Measurements from ENCODE around the gene CAV2. TPM values are rescaled to one million over a fixed set of nuclear protein-coding genes. Genes with fewer than 3 reads are reported as not detected.
A peak's percentile ranks its signal among the peaks of the same experiment; 100 is the strongest.

CAV2 gene
- total RNA-seq, 6 experiments from 2014 or later: 12.5 to 51.0 (median 36.0) TPM

GRCh38 chr7:116503835-116504234 is 4.3 kb downstream of the CAV2 start:
- DNase-seq (no peak), ATAC-seq (no peak)
- Histone ChIP-seq H3K36me3 (peaks cover 0 to 4% (median 0%) of the 10 kb centered on the region in 4 donors), H3K4me1 (peaks cover 0 to 18% (median 7%) of the 10 kb centered on the region in 4 donors), H3K4me3 (no peak overlapping the region), H3K27me3 (no peaks in the 10 kb centered on the region), H3K9me3 (no peaks in the 10 kb centered on the region), H3K27ac (no peak overlapping the region)
- no peak for TF ChIP-seq POLR2A (IDR thresholded peaks at IDR 0.05)
- TF ChIP-seq, protein P1, sequence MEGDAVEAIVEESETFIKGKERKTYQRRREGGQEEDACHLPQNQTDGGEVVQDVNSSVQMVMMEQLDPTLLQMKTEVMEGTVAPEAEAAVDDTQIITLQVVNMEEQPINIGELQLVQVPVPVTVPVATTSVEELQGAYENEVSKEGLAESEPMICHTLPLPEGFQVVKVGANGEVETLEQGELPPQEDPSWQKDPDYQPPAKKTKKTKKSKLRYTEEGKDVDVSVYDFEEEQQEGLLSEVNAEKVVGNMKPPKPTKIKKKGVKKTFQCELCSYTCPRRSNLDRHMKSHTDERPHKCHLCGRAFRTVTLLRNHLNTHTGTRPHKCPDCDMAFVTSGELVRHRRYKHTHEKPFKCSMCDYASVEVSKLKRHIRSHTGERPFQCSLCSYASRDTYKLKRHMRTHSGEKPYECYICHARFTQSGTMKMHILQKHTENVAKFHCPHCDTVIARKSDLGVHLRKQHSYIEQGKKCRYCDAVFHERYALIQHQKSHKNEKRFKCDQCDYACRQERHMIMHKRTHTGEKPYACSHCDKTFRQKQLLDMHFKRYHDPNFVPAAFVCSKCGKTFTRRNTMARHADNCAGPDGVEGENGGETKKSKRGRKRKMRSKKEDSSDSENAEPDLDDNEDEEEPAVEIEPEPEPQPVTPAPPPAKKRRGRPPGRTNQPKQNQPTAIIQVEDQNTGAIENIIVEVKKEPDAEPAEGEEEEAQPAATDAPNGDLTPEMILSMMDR (IDR thresholded peaks at IDR 0.05): no peak
- intact Hi-C loops (cut with DNase I): no loop called here

GRCh38 chr7:116505278-116505677 is 5.7 kb downstream of the CAV2 start:
- H3K4me3 ChIP-seq: no peak overlapping the region
- WGBS (ENCODE audit: insufficient coverage, low coverage, low lambda C conversion rate, missing lambda C conversion rate): 78% methylated on average over 2 of the region's 2 CpGs
- H3K4me1 ChIP-seq: peaks cover 0 to 18% (median 7%) of the 10 kb centered on the region in 4 donors
- DNase-seq (no peak), ATAC-seq (no peak)
- H3K36me3 ChIP-seq: peaks cover 0 to 4% (median 0%) of the 10 kb centered on the region in 4 donors
- H3K27ac ChIP-seq: no peak overlapping the region
- intact Hi-C loops (cut with DNase I): no loop called here
- TF ChIP-seq POLR2A (IDR thresholded peaks at IDR 0.05): no peak
- TF ChIP-seq, protein P1 (IDR thresholded peaks at IDR 0.05): no peak
- no peaks in the 10 kb centered on the region for H3K9me3 ChIP-seq
- H3K27me3 ChIP-seq: no peaks in the 10 kb centered on the region

DNA sequence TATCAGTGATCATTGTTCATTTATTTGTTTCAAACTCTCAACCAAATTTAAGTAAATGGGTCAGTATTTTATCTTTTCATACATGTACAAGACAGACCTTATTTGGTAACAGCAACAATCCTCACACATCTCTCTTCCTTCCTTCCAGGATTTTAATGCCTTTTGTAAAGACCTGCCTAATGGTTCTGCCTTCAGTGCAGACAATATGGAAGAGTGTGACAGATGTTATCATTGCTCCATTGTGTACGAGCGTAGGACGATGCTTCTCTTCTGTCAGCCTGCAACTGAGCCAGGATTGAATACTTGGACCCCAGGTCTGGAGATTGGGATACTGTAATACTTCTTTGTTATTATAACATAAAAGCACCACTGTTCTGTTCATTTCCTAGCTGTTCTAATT is 6.3 kb downstream of the CAV2 start:
- Histone ChIP-seq H3K9me3 (no peaks in the 10 kb centered on the region), H3K4me1 (peaks cover 0 to 18% (median 7%) of the 10 kb centered on the region in 4 donors), H3K4me3 (no peak overlapping the region), H3K27me3 (no peaks in the 10 kb centered on the region), H3K36me3 (peaks cover 0 to 4% (median 0%) of the 10 kb centered on the region in 4 donors), H3K27ac (no peak overlapping the region)
- WGBS (ENCODE audit: insufficient coverage, low coverage, low lambda C conversion rate, missing lambda C conversion rate): 65% methylated on average over 3 of the region's 3 CpGs
- no peak for TF ChIP-seq POLR2A (IDR thresholded peaks at IDR 0.05)
- TF ChIP-seq, protein P1 (IDR thresholded peaks at IDR 0.05): no peak
- intact Hi-C loops (cut with DNase I): no loop called here
- no peak for ATAC-seq
- DNase-seq: no peak

GRCh38 chr7:116509982-116510579 is 10.5 kb downstream of the CAV2 start:
- WGBS (ENCODE audit: insufficient coverage, low coverage, low lambda C conversion rate, missing lambda C conversion rate): 76% methylated on average over 7 of the region's 7 CpGs
- Histone ChIP-seq H3K27me3 (no peaks in the 10 kb centered on the region), H3K9me3 (no peaks in the 10 kb centered on the region), H3K36me3 (peaks cover 0 to 4% (median 0%) of the 10 kb centered on the region in 4 donors), H3K4me1 (peaks cover 0 to 7% (median 0%) of the 10 kb centered on the region in 4 donors), H3K27ac (no peak overlapping the region), H3K4me3 (no peak overlapping the region)
- intact Hi-C loops (cut with DNase I): no loop called here
- DNase-seq (no peak), ATAC-seq (no peak)
- no peak for TF ChIP-seq POLR2A (IDR thresholded peaks at IDR 0.05)
- TF ChIP-seq, protein P1 (IDR thresholded peaks at IDR 0.05): no peak

DNA sequence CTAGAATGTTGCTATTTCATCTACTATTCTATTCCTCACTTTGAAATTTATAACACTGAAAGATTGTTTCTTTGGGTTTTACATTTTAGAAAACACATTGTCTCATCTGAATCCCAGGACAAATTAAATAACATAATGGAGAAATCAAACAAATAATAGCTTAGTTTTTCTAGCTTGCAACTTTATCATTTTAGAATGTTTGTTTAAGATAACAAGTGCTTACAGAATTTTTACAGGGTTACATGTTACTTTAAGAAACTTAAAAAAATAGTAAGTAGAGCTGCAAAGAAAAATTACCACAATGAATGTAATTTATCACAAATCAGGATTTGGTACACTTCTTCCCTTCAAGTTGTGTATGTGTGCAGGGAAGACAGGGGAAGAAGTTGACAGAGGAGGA is 11.3 kb downstream of the CAV2 start:
- ATAC-seq (no peak), DNase-seq (no peak)
- intact Hi-C loops (cut with DNase I): no loop called here
- TF ChIP-seq POLR2A (IDR thresholded peaks at IDR 0.05): no peak
- TF ChIP-seq, protein P1 (IDR thresholded peaks at IDR 0.05): no peak
- peak overlapping the region in 2 of 3 donors; percentile 88 to 95 for H3K27ac ChIP-seq
- no peaks in the 10 kb centered on the region for H3K27me3 ChIP-seq
- no peak overlapping the region for H3K4me3 ChIP-seq
- no peaks in the 10 kb centered on the region for H3K9me3 ChIP-seq
- peaks cover 0 to 7% (median 0%) of the 10 kb centered on the region in 4 donors for H3K4me1 ChIP-seq
- peaks cover 0 to 4% (median 0%) of the 10 kb centered on the region in 4 donors for H3K36me3 ChIP-seq

Data from right lobe of liver (tissue), 6 donors.